Mucosa of descending colon (tissue), 3 donors: ENCODE data around the gene DNASE1. TPM values are rescaled to one million over a fixed set of nuclear protein-coding genes. Genes with fewer than 3 reads are reported as not detected.

Experiments used
- ATAC-seq: fragments of 200-7000 bp; cut with Tn5 transposase; one replicate; pipeline ENCODE4 v1.9.1; 2020; ENCODE audit warnings: mild to moderate bottlenecking, moderate library complexity
- DNase-seq, 3 donors: peaks; one replicate each; pipeline ENCODE4 v3.0.0-alpha.2; 2020
- H3K36me3 ChIP-seq: fragments of 200-600 bp; one replicate; pipeline ENCODE4 v1.8.0; 2021; ENCODE audit warnings: low read depth, mild to moderate bottlenecking
- H3K4me1 ChIP-seq: fragments of 200-600 bp; one replicate; pipeline ENCODE4 v1.8.0; 2021; ENCODE audit warnings: low read depth, mild to moderate bottlenecking
- H3K4me3 ChIP-seq: fragments of 200-600 bp; one replicate; pipeline ENCODE4 v1.8.0; 2021; ENCODE audit warnings: mild to moderate bottlenecking
- H3K9me3 ChIP-seq: fragments of 200-600 bp; one replicate; pipeline ENCODE4 v1.8.0; 2021; ENCODE audit warnings: mild to moderate bottlenecking
- intact Hi-C, 2 donors: fragments of 100-400 bp; cut with DNase I in 1 of 2; cut with micrococcal nuclease in 1 of 2; formaldehyde crosslinking; loops; one replicate each; pipeline versions ENCODE4 v1.11.0 to v1.11.1; 2022; cut with DNase I, micrococcal nuclease
- total RNA-seq, 3 donors: library from RNA; stranded (reverse); fragmentation: NEBNext Ultra II Directional in 2 of 3; extraction: Animal tissue kit (Norgen Biotek cat#: 25700) in 2 of 3; gene quantifications; one replicate each; pipeline versions ENCODE4 v1.2.1 to v1.2.4, GENCODE V29; 2021 to 2023
- TF ChIP-seq, protein P1 (sequence below): fragments of 200-600 bp; IDR thresholded peaks from one replicate; pipeline ENCODE4 v1.8.0; 2022; ENCODE audit warnings: antibody characterized with exemption, mild to moderate bottlenecking
- donor health status: DM: no; HTN: no; CAD: no; lungs with moderate emphysema.
- donor health status: DM: no; HTN: no; CAD: no.
- donor health status: DM: no; HTN: yes; CAD: no.

DNASE1 gene
- total RNA-seq, 3 donors from 2014 or later: 24.4 to 36.0 (median 27.0) TPM

- Histone ChIP-seq H3K36me3 (no peaks in the 10 kb centered on the region), H3K9me3 (no peaks in the 10 kb centered on the region), H3K4me1 (peaks cover 6% of the 10 kb centered on the region), H3K4me3 (no peak overlapping the region)
- peak; percentile 99 for ATAC-seq
- intact Hi-C loops: loop anchor here in 1 of 2 donors (10.0 kb wide), 1 partner anchor 184 kb away; no protein-coding TSS in a partner anchor
- peak; percentile 86 to 92 (median 92) for DNase-seq
- TF ChIP-seq, protein P1, sequence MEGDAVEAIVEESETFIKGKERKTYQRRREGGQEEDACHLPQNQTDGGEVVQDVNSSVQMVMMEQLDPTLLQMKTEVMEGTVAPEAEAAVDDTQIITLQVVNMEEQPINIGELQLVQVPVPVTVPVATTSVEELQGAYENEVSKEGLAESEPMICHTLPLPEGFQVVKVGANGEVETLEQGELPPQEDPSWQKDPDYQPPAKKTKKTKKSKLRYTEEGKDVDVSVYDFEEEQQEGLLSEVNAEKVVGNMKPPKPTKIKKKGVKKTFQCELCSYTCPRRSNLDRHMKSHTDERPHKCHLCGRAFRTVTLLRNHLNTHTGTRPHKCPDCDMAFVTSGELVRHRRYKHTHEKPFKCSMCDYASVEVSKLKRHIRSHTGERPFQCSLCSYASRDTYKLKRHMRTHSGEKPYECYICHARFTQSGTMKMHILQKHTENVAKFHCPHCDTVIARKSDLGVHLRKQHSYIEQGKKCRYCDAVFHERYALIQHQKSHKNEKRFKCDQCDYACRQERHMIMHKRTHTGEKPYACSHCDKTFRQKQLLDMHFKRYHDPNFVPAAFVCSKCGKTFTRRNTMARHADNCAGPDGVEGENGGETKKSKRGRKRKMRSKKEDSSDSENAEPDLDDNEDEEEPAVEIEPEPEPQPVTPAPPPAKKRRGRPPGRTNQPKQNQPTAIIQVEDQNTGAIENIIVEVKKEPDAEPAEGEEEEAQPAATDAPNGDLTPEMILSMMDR: peak; percentile 89
Measured at GRCh38 chr16:3690470-3690928, 36.0 kb downstream of the DNASE1 start.

GRCh38 chr16:3690980-3691720, 36.7 kb downstream of the DNASE1 start:
- intact Hi-C loops: loop anchor here in 1 of 2 donors (10.0 kb wide), 1 partner anchor 184 kb away; no protein-coding TSS in a partner anchor
- Histone ChIP-seq H3K36me3 (no peaks in the 10 kb centered on the region), H3K4me3 (no peak overlapping the region)

DNA sequence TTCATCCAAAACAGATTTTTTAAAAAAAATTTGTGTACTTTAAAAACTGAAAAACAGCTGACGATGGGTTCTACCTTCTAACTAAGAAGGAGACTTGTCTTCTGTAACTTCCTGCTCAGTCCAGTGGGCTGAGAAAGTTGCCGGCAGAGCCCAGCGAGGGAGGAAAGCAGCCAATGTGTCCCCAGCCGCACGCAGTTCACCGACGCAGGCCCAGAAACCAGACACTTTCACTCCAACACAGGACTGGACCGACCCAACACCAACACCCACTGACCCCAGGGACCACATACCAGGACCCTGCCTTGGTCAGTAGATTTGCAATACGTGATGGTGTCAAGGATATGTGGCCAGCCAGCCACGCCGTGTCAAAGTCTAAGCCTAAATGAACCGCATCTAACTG, 37.3 kb downstream of the DNASE1 start:
- intact Hi-C loops: loop anchor here in 1 of 2 donors (10.0 kb wide), 1 partner anchor 183 kb away; no protein-coding TSS in a partner anchor
- Histone ChIP-seq H3K4me1 (peaks cover 6% of the 10 kb centered on the region), H3K4me3 (no peak overlapping the region), H3K9me3 (no peaks in the 10 kb centered on the region), H3K36me3 (no peaks in the 10 kb centered on the region)
- no peak for DNase-seq
- TF ChIP-seq, protein P1: no peak
- ATAC-seq: no peak

More at GRCh38 chr16:3690980-3691720, 36.7 kb downstream of the DNASE1 start:
- peak; percentile 7 for ATAC-seq
- H3K4me1 ChIP-seq: peaks cover 6% of the 10 kb centered on the region
- TF ChIP-seq, protein P1: no peak
- DNase-seq: peak in 1 of 3 donors; percentile 16
- H3K9me3 ChIP-seq: no peaks in the 10 kb centered on the region

DNA sequence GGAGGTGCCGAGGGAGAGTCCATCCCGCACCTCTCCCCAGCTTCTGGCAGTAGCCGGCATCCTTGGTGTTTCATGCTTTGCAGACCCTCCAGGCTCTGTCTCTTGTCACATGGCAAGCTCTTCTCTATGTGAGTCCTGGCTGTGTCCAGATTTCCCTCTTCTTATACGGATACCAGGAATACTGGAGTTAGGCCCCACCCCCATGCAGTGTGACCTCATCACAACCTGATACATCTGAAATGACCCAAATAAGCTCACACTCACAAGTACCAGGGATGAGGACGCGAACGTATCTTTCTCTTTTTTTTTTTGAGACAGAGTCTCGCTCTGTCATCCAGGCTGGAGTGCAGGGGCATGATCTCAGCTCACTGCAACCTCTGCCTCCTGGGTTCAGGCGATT, 39.6 kb downstream of the DNASE1 start:
- Histone ChIP-seq H3K36me3 (no peaks in the 10 kb centered on the region), H3K9me3 (no peaks in the 10 kb centered on the region), H3K4me3 (no peak overlapping the region), H3K4me1 (peaks cover 6% of the 10 kb centered on the region)
- ATAC-seq (no peak), DNase-seq (no peak)
- intact Hi-C loops: loop anchor here in 1 of 2 donors (10.0 kb wide), 1 partner anchor 181 kb away; no protein-coding TSS in a partner anchor
- TF ChIP-seq, protein P1: no peak

DNA sequence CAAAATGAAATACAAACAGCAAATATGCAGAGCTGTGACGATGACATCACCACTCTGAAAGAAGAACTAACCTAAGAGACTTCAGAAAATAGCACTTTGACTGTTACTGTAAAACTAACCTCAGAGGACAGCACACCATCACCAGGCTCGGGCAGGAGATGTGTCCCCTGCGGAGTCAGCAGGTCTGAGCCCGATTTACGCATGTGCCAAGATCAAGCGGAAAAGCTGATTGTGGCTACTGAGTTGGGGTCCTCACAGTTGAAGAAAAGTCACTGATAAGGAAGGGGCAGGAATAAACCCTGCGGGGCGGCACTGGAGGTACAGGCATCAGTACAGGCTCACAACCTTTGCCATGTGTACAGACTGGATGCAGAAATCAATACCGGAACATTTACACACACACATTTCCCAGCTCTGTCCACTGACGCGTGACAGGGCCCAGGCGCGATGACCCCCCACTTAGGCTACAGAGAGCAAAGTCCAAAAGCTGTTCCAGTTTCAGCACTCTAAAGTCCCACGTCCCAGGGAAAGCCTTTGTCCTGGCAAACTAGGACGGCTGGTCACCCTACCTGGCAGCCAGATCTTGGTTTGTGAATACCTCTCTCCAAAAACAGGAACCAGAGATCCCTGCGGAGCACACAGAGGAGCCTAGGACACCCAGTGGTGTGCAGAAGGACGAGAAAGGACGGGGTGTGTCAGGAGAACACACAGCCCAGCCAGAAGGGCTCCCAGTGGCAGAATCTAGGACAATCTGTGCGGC, 41.3 kb downstream of the DNASE1 start:
- Histone ChIP-seq H3K4me1 (peaks cover under 1% of the 10 kb centered on the region), H3K36me3 (no peaks in the 10 kb centered on the region), H3K9me3 (no peaks in the 10 kb centered on the region), H3K4me3 (no peak overlapping the region)
- intact Hi-C loops: loop anchor here in 1 of 2 donors (10.0 kb wide), 1 partner anchor 179 kb away; no protein-coding TSS in a partner anchor
- peak; percentile 31 for ATAC-seq
- DNase-seq: no peak
- TF ChIP-seq, protein P1: no peak
